Endothelial cell of umbilical vein (primary cell): ENCODE results near the gene LCP1. TPM values are rescaled to one million over a fixed set of nuclear protein-coding genes. Genes with fewer than 3 reads are reported as not detected.

Experiments used
- BruUV-seq: library from RNA; stranded (reverse); fragments of 400-500 nt; replicated peaks from 2 replicates; lab custom pipeline; 2021; lab: Mats Ljungman, UMichigan
- CTCF ChIA-PET: fragments of 300-600, 350-600 bp; sonication (Branson Sonifier 250); formaldehyde crosslinking; loops from one replicate; lab custom pipeline; 2021; ENCODE audit warnings: antibody characterized with exemption, inconsistent platforms; lab: Charles Lee
- POLR2A ChIA-PET: fragments of 300-600, 350-600 bp; sonication (Branson Sonifier 250); formaldehyde crosslinking; loops from one replicate; lab custom pipeline; 2021; ENCODE audit warnings: antibody characterized with exemption, inconsistent platforms; lab: Charles Lee
- DNase-seq: peaks from one replicate; pipeline ENCODE4 v3.0.0-alpha.2; 2011; ENCODE audit warnings: low read depth, low spot score
- FAIRE-seq: peaks from 2 replicates; lab custom pipeline; 2011; peaks lifted over from hg19 to GRCh38; lab: Jason Lieb, UNC
- H2AFZ ChIP-seq: 2 replicates; pipeline ENCODE4 v1.6.0; 2012; ENCODE audit warnings: low read depth, low read length, control low read depth, inconsistent platforms
- H3K27ac ChIP-seq: 2 replicates; pipeline ENCODE4 v1.5.1; 2011; ENCODE audit warnings: low read depth, mild to moderate bottlenecking, control low read depth, low read length, moderate library complexity; ENCODE audit not compliant: insufficient read depth
- H3K27me3 ChIP-seq, 2 experiments: 2 replicates each; pipeline versions ENCODE4 v1.6.0 to v1.6.1; 2011; ENCODE audit warnings: low read length in 2 of 2, mixed read lengths in 1 of 2; ENCODE audit not compliant: control insufficient read depth in 2 of 2, insufficient read depth in 2 of 2
- H3K36me3 ChIP-seq, 2 experiments: 2 replicates in 1 of 2; 3 replicates in 1 of 2; pipeline ENCODE4 v1.5.1; 2011; ENCODE audit warnings: low read length in 2 of 2, mild to moderate bottlenecking in 1 of 2, moderate library complexity in 1 of 2; ENCODE audit not compliant: control insufficient read depth in 2 of 2, insufficient read depth in 2 of 2; ENCODE audit errors: extremely low read depth in 1 of 2
- H3K4me1 ChIP-seq: 3 replicates; pipeline ENCODE4 v1.5.1; 2011; ENCODE audit warnings: mild to moderate bottlenecking, low read length; ENCODE audit not compliant: control insufficient read depth, insufficient read depth; ENCODE audit errors: extremely low read depth
- H3K4me2 ChIP-seq: 2 replicates; pipeline ENCODE4 v1.6.1; 2011; ENCODE audit warnings: low read length, control low read depth, mixed read lengths; ENCODE audit not compliant: insufficient read depth
- H3K4me3 ChIP-seq, 3 experiments: fragments of 200-600 bp in 1 of 3; sonication (generic), shearing (Covaris generic) in 1 of 3; replicated peaks in 1 of 3; 2 replicates each; pipeline ENCODE4 v1.5.1; 2011 to 2016; ENCODE audit warnings: control low read depth in 3 of 3, low read length in 3 of 3, mild to moderate bottlenecking in 2 of 3, inconsistent platforms in 1 of 3, low read depth in 1 of 3, moderate library complexity in 1 of 3; ENCODE audit not compliant: insufficient read depth in 1 of 3
- H3K79me2 ChIP-seq: 2 replicates; pipeline ENCODE4 v1.6.0; 2012; ENCODE audit warnings: low read length, inconsistent platforms; ENCODE audit not compliant: control insufficient read depth, insufficient read depth
- H3K9ac ChIP-seq: replicated peaks from 2 replicates; pipeline ENCODE3; 2011; ENCODE audit warnings: low read length, control low read depth; ENCODE audit not compliant: insufficient read depth; ENCODE audit errors: extremely low read depth
- H3K9me1 ChIP-seq: replicated peaks from 3 replicates; pipeline ENCODE4 v1.6.0; 2011; ENCODE audit warnings: mild to moderate bottlenecking, low read length; ENCODE audit not compliant: control insufficient read depth, insufficient read depth; ENCODE audit errors: extremely low read depth
- H3K9me3 ChIP-seq: replicated peaks from 2 replicates; pipeline ENCODE4 v1.5.1; 2012; ENCODE audit warnings: low read length, inconsistent platforms; ENCODE audit not compliant: control insufficient read depth, insufficient read depth
- H4K20me1 ChIP-seq: replicated peaks from 2 replicates; pipeline ENCODE3; 2011; ENCODE audit warnings: mild to moderate bottlenecking, low read length; ENCODE audit not compliant: control insufficient read depth, insufficient read depth; ENCODE audit errors: extremely low read depth
- EZH2 ChIP-seq: IDR thresholded peaks from 2 replicates; pipeline ENCODE4 v1.6.1; 2012; ENCODE audit warnings: borderline replicate concordance, low read depth, mild to moderate bottlenecking, moderate library complexity, low read length, inconsistent platforms; ENCODE audit not compliant: severe bottlenecking
- FOS ChIP-seq: IDR thresholded peaks from 2 replicates; pipeline ENCODE4 v1.6.1; 2011; ENCODE audit warnings: mild to moderate bottlenecking, low read length, moderate library complexity, borderline replicate concordance; ENCODE audit not compliant: insufficient read depth
- GATA2 ChIP-seq: IDR thresholded peaks from 2 replicates; pipeline ENCODE4 v1.7.0; 2011; ENCODE audit warnings: low read depth, mild to moderate bottlenecking, moderate library complexity, mixed read lengths, low read length; ENCODE audit not compliant: insufficient read length, insufficient read depth
- JUN ChIP-seq: IDR thresholded peaks from 2 replicates; pipeline ENCODE4 v1.6.1; 2011; ENCODE audit warnings: borderline replicate concordance, low read depth; ENCODE audit not compliant: insufficient read length, insufficient read depth
- MYC ChIP-seq: IDR thresholded peaks from one replicate; pipeline ENCODE4 v1.6.1; 2011; ENCODE audit warnings: mild to moderate bottlenecking, low read depth, low read length
- POLR2A ChIP-seq: IDR thresholded peaks from 2 replicates; pipeline ENCODE4 v1.6.1; 2012; ENCODE audit warnings: low read depth, mild to moderate bottlenecking, control low read depth, low read length
- POLR2AphosphoS5 ChIP-seq: IDR thresholded peaks from 2 replicates; pipeline ENCODE4 v1.6.1; 2012; ENCODE audit warnings: low read depth, mild to moderate bottlenecking, control low read depth, low read length, moderate library complexity; ENCODE audit not compliant: insufficient read depth
- dilution Hi-C: fragments of 300-500 bp; cut with MboI; formaldehyde crosslinking; loops from one replicate; pipeline ENCODE4 v1.15.0; 2019; ENCODE audit warnings: low sequenced_read_pairs; ENCODE audit not compliant: extremely low pct_ligation_motif_present
- intact Hi-C: fragments of 100-400 bp; cut with micrococcal nuclease; formaldehyde crosslinking; loops from one replicate; pipeline ENCODE4 v1.10.0; 2022
- polyA plus RNA-seq, 4 experiments: library from polyadenylated mRNA; depleted of rRNA in 3 of 4; stranded (reverse) in 3 of 4; unstranded in 1 of 4; fragments of >200 nt; gene quantifications; 2 replicates each; pipeline versions ENCODE4 v1.2.1 to v1.2.3, GENCODE V29; 2011 to 2012; ENCODE audit warnings: missing spikeins in 1 of 4
- total RNA-seq: library from RNA; stranded (reverse); gene quantifications from 2 replicates; pipeline ENCODE4 v1.2.3, GENCODE V29; 2021
- TF ChIP-seq, protein P1 (sequence below), 2 donors: IDR thresholded peaks; 1 replicate in 1 of 2; 2 replicates in 1 of 2; pipeline ENCODE4 v1.5.1; 2011; ENCODE audit warnings: low read length in 2 of 2, mild to moderate bottlenecking in 2 of 2, moderate library complexity in 2 of 2, control low read depth in 1 of 2, inconsistent platforms in 1 of 2, low read depth in 1 of 2; ENCODE audit not compliant: insufficient read depth in 1 of 2; ENCODE audit errors: extremely low read depth in 1 of 2
- TF ChIP-seq, protein P2 (sequence below): IDR thresholded peaks from 2 replicates; pipeline ENCODE4 v1.6.1; 2011; ENCODE audit not compliant: insufficient read depth, insufficient read length

Gene LCP1
- total and polyA plus RNA-seq, 2 donors (not counting 3 experiments of a cell fraction or from before 2014, with no cell fraction given), result 0.18 to 0.38 TPM

DNA sequence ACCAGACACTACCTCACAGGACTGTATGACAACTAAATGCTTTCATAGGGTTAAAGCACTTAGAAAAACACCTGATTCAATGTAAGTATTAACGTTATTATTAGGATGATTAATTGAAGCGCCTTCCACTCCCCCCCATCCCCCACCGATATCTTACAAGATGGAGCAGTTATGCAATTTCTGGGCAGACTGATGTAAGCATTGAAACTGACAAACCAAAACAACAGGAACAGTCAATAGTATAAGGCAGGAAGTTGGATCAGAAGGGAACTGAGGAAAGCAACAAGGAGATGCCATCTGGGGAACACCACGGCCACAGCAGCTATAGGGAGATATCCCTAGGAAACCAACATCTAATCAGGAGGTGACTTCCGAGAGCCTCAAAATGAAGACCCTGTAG, 3.8 kb downstream of the LCP1 start:
- FAIRE-seq, result no peak
- CTCF ChIA-PET, result no interaction called here
- TF ChIP-seq EZH2 (no peak), POLR2A (no peak), JUN (no peak), FOS (no peak), MYC (no peak), POLR2AphosphoS5 (no peak), GATA2 (no peak)
- TF ChIP-seq, protein P1, sequence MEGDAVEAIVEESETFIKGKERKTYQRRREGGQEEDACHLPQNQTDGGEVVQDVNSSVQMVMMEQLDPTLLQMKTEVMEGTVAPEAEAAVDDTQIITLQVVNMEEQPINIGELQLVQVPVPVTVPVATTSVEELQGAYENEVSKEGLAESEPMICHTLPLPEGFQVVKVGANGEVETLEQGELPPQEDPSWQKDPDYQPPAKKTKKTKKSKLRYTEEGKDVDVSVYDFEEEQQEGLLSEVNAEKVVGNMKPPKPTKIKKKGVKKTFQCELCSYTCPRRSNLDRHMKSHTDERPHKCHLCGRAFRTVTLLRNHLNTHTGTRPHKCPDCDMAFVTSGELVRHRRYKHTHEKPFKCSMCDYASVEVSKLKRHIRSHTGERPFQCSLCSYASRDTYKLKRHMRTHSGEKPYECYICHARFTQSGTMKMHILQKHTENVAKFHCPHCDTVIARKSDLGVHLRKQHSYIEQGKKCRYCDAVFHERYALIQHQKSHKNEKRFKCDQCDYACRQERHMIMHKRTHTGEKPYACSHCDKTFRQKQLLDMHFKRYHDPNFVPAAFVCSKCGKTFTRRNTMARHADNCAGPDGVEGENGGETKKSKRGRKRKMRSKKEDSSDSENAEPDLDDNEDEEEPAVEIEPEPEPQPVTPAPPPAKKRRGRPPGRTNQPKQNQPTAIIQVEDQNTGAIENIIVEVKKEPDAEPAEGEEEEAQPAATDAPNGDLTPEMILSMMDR (IDR thresholded peaks at IDR 0.05; ENCODE audit: extremely low read depth in 1 of 2, insufficient read depth in 1 of 2, low read depth in 1 of 2, low read length in 2 of 2), result no peak
- TF ChIP-seq, protein P2, sequence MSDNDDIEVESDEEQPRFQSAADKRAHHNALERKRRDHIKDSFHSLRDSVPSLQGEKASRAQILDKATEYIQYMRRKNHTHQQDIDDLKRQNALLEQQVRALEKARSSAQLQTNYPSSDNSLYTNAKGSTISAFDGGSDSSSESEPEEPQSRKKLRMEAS, result no peak

More for the DNA sequence above, 3.8 kb downstream of the LCP1 start:
- Histone ChIP-seq H4K20me1 (no peaks in the 10 kb centered on the region), H3K9me1 (no peaks in the 10 kb centered on the region), H3K4me2 (no peak overlapping the region), H3K4me1 (no peaks in the 10 kb centered on the region), H3K9ac (no peak overlapping the region), H3K27ac (no peak overlapping the region), H3K27me3 (peaks cover 2 to 24% of the 10 kb centered on the region in 2 experiments), H3K36me3 (no peaks in the 10 kb centered on the region), H3K79me2 (no peaks in the 10 kb centered on the region), H3K9me3 (no peaks in the 10 kb centered on the region), H3K4me3 (no peak overlapping the region), H2AFZ (no peak overlapping the region)
- no peak for DNase-seq
- BruUV-seq, result no TSS peak
- POLR2A ChIA-PET, result no interaction called here
- intact Hi-C loops (no loop called here), dilution Hi-C loops (no loop called here)
